ENCODE data around the gene RPLP2. TPM values are rescaled to one million over a fixed set of nuclear protein-coding genes. Genes with fewer than 3 reads are reported as not detected.

RPLP2 gene
- total RNA-seq, 1 experiment from 2014 or later = 2,142 TPM

GRCh38 chr11:843086-843734, 33.4 kb downstream of the RPLP2 start:
- Mint-ChIP-seq H3K27ac (ENCODE audit: low read depth, unreplicated experiment) (peak overlapping the region; percentile 90), H3K9me3 (ENCODE audit: unreplicated experiment) (no peaks in the 10 kb centered on the region), H3K4me3 (ENCODE audit: unreplicated experiment) (peak overlapping the region; percentile 87), H3K4me1 (ENCODE audit: insufficient read depth, unreplicated experiment) (peaks cover 31% of the 10 kb centered on the region), H3K27me3 (ENCODE audit: insufficient read depth, unreplicated experiment) (no peaks in the 10 kb centered on the region), H3K36me3 (ENCODE audit: insufficient read depth, unreplicated experiment) (peaks cover 54% of the 10 kb centered on the region)
- POLR2A ChIA-PET = interaction anchor here (0.6 to 7.2 kb wide), 15 partner anchors 9 to 996 kb away, joined by 3 to 141 read pairs (median 5); partner anchors contain the start of genes CD151, CHID1, PNPLA2 and RPLP2
- TF ChIP-seq CTCF (IDR thresholded peaks at IDR 0.05; ENCODE audit: unreplicated experiment) = no peak
- intact Hi-C loops (cut with micrococcal nuclease) = loop anchor here (5.0 kb wide), 1 partner anchor 36 kb away; the partner anchor contains the start of genes PIDD1 and RPLP2
- peak; percentile 30 for DNase-seq (ENCODE audit: unreplicated experiment)
- no TSS peak for BruUV-seq (replicated peaks)
- CTCF ChIA-PET = interaction anchor here (0.6 kb wide), 1 partner anchor 37 kb away, joined by 4 read pairs; no protein-coding TSS in a partner anchor

GRCh38 chr11:843818-844692, 34.3 kb downstream of the RPLP2 start:
- Mint-ChIP-seq H3K4me1 (ENCODE audit: insufficient read depth, unreplicated experiment) (peaks cover 25% of the 10 kb centered on the region), H3K9me3 (ENCODE audit: unreplicated experiment) (no peaks in the 10 kb centered on the region), H3K4me3 (ENCODE audit: unreplicated experiment) (peak overlapping the region; percentile 87), H3K27me3 (ENCODE audit: insufficient read depth, unreplicated experiment) (no peaks in the 10 kb centered on the region), H3K36me3 (ENCODE audit: insufficient read depth, unreplicated experiment) (peaks cover 49% of the 10 kb centered on the region), H3K27ac (ENCODE audit: low read depth, unreplicated experiment) (peak overlapping the region; percentile 90)
- no TSS peak for BruUV-seq (replicated peaks)
- TF ChIP-seq CTCF (IDR thresholded peaks at IDR 0.05; ENCODE audit: unreplicated experiment) = no peak
- CTCF ChIA-PET = interaction anchor here (0.6 kb wide), 2 partner anchors 10 to 339 kb away, joined by 3 to 4 read pairs; no protein-coding TSS in a partner anchor
- DNase-seq (ENCODE audit: unreplicated experiment) = peak; percentile 92
- intact Hi-C loops (cut with micrococcal nuclease) = loop anchor here (2.0 to 5.0 kb wide), 2 partner anchors 37 to 207 kb away; partner anchors contain the start of genes PIDD1 and RPLP2
- POLR2A ChIA-PET = interaction anchor here (0.5 to 7.2 kb wide), 18 partner anchors 10 to 465 kb away, joined by 3 to 141 read pairs (median 5); partner anchors contain the start of genes CD151, CHID1, PIDD1 and PNPLA2

GRCh38 chr11:844693-845644, 35.2 kb downstream of the RPLP2 start:
- Mint-ChIP-seq H3K4me3 (ENCODE audit: unreplicated experiment) (peak overlapping the region; percentile 87), H3K4me1 (ENCODE audit: insufficient read depth, unreplicated experiment) (peaks cover 24% of the 10 kb centered on the region), H3K27me3 (ENCODE audit: insufficient read depth, unreplicated experiment) (no peaks in the 10 kb centered on the region), H3K9me3 (ENCODE audit: unreplicated experiment) (no peaks in the 10 kb centered on the region), H3K36me3 (ENCODE audit: insufficient read depth, unreplicated experiment) (peaks cover 43% of the 10 kb centered on the region), H3K27ac (ENCODE audit: low read depth, unreplicated experiment) (peak overlapping the region; percentile 90)
- intact Hi-C loops (cut with micrococcal nuclease) = loop anchor here (2.0 to 5.0 kb wide), 2 partner anchors 38 to 206 kb away; partner anchors contain the start of genes PIDD1 and RPLP2
- peak; percentile 13 for TF ChIP-seq CTCF (IDR thresholded peaks at IDR 0.05; ENCODE audit: unreplicated experiment)
- DNase-seq (ENCODE audit: unreplicated experiment) = peak; percentile 93
- ChIA-PET CTCF (interaction anchor here (0.8 kb wide), 1 partner anchor 10 kb away, joined by 3 read pairs; no protein-coding TSS in a partner anchor), POLR2A (interaction anchor here (0.6 to 7.2 kb wide), 13 partner anchors 11 to 464 kb away, joined by 3 to 141 read pairs (median 6); partner anchors contain the start of genes CD151, CHID1, PIDD1 and PNPLA2)
- BruUV-seq (replicated peaks) = no TSS peak
